Brain microvascular endothelial cell (primary cell): ENCODE data around the gene GPC5.
"Not testable (repeated sequence)": the region's sequence is repeated elsewhere in the genome, so short reads cannot be mapped to it uniquely, and the experiment has no call there.

ENCODE experiments used
- DNase-seq: peaks from one replicate; pipeline ENCODE4 v3.0.0-alpha.2; 2020
- H3K27ac ChIP-seq: fragments of 250-450 bp; sonication (Bioruptor Pico); 2 replicates; pipeline ENCODE4 v1.5.1; 2020; ENCODE audit warnings: mild to moderate bottlenecking, moderate library complexity
- H3K27me3 ChIP-seq: fragments of 250-450 bp; sonication (Bioruptor Pico); replicated peaks from 2 replicates; pipeline ENCODE4 v1.5.1; 2020; ENCODE audit warnings: mild to moderate bottlenecking
- H3K36me3 ChIP-seq: fragments of 250-450 bp; sonication (Bioruptor Pico); replicated peaks from 2 replicates; pipeline ENCODE4 v1.5.1; 2020; ENCODE audit warnings: mild to moderate bottlenecking
- H3K4me3 ChIP-seq: 2 replicates; pipeline ENCODE4 v1.5.1; 2011; ENCODE audit warnings: low read depth, mild to moderate bottlenecking, control low read depth, low read length, moderate library complexity
- CTCF ChIP-seq: IDR thresholded peaks from 2 replicates; pipeline ENCODE4 v1.5.1; 2011; ENCODE audit warnings: low read depth, mild to moderate bottlenecking, moderate library complexity, low read length, control low read depth, inconsistent platforms; ENCODE audit errors: missing control alignments
- in situ Hi-C: cut with HindIII; loops from 2 replicates; pipeline ENCODE4 v1.10.0; 2017; ENCODE audit warnings: low sequenced_read_pairs, low pct_ligation_motif_present

Gene GPC5

GRCh38 chr13:92463134-92463533 lies 1064.7 kb downstream of the GPC5 start:
- in situ Hi-C loops = no loop called here
- no peak overlapping the region for H3K27ac ChIP-seq
- no peaks in the 10 kb centered on the region for H3K36me3 ChIP-seq
- H3K4me3 ChIP-seq = no peak overlapping the region
- no peak for DNase-seq
- H3K27me3 ChIP-seq = no peaks in the 10 kb centered on the region
- TF ChIP-seq CTCF = no peak

DNA sequence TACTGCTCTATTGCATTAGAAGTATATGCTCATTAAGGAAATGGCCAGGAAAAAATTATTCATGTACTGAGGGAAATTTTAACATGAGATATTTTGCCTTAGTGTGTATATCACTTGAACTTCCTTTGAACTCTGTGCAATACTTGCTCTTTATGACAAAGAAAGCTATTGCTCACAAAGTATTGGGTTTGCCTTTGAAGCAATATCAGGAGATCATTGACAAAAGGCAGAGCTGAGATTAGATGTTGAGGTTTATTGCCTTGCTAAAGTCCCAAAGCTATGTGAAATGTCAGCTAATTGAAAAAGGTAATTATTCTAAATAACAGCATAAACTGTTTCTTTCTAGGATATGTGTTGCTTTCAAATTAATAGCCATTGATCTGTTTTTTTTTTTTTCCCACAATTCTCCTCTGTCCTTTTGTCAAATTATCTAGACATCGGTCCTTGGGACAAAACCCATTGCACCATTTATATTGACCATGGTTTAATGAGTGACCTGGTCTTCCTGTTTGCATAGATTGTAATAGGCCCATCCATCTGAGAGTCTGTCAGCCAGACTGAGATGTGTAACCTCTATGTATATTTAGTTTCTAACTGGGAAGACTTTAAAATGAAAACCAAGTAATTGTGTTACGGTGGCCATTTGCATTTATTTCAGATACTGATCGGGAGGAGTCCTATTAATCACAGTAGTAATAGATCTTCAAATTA lies 1075.5 kb downstream of the GPC5 start:
- Histone ChIP-seq H3K27ac (no peak overlapping the region), H3K27me3 (no peaks in the 10 kb centered on the region), H3K36me3 (no peaks in the 10 kb centered on the region), H3K4me3 (no peak overlapping the region)
- TF ChIP-seq CTCF = no peak
- in situ Hi-C loops = no loop called here
- no peak for DNase-seq

- no peak overlapping the region for H3K27ac ChIP-seq
- no peak overlapping the region for H3K4me3 ChIP-seq
- no peak for TF ChIP-seq CTCF
- H3K27me3 ChIP-seq = no peaks in the 10 kb centered on the region
- in situ Hi-C loops = no loop called here
- DNase-seq = no peak
- no peaks in the 10 kb centered on the region for H3K36me3 ChIP-seq
Observed at GRCh38 chr13:92480387-92480786, 1082.0 kb downstream of the GPC5 start.

- H3K27ac ChIP-seq, in situ Hi-C loops, H3K36me3 ChIP-seq, H3K4me3 ChIP-seq, DNase-seq, H3K27me3 ChIP-seq: not testable (repeated sequence)
Observed at GRCh38 chr13:92482790-92483189, 1084.4 kb downstream of the GPC5 start.

DNA sequence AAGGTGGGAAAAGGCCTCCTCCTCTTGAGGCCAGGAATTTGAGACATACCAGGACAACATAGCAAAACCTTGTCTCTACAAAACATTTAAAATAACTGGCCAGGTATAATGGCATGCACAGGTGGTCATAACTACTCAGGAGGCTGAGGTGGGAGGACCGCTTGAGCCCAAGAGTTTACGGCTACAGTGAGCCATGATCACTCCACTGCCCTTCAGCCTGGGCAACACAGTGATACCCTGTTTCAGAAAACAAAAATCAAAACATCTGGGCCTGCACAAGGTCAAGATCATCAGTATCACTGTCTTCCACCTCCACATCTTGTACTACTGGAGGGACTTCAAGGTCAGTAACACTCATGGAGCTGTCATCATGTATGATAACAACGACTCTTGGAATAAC lies 1085.5 kb downstream of the GPC5 start:
- TF ChIP-seq CTCF = no peak
- no peaks in the 10 kb centered on the region for H3K27me3 ChIP-seq
- in situ Hi-C loops = no loop called here
- H3K4me3 ChIP-seq = no peak overlapping the region
- H3K36me3 ChIP-seq = no peaks in the 10 kb centered on the region
- no peak overlapping the region for H3K27ac ChIP-seq
- no peak for DNase-seq

DNA sequence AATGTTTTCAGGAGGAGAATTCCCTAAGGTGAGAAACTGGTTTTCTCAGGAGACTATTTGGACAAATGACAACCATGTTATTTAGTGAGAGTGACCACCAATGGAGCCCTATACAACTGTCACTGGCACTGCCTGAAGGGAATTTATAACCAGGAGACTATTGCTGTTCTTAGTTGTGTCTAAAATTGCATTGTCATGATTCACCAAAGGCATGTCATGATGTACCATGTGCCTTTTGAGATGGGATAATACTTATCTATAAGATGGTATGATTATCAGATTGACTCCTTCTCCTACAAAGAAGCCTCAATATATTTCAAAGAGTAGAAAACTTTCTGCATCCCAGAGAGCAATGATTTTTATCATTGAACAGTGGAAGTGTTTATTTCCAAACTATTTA lies 1088.8 kb downstream of the GPC5 start:
- H3K36me3 ChIP-seq = no peaks in the 10 kb centered on the region
- H3K4me3 ChIP-seq = no peak overlapping the region
- DNase-seq = no peak
- in situ Hi-C loops = no loop called here
- no peaks in the 10 kb centered on the region for H3K27me3 ChIP-seq
- H3K27ac ChIP-seq = no peak overlapping the region
- no peak for TF ChIP-seq CTCF
